HepG2 (cell line): Measurements from ENCODE around the gene EVA1A. TPM values are rescaled to one million over a fixed set of nuclear protein-coding genes. Genes with fewer than 3 reads are reported as not detected.

ENCODE experiments used
- CBFB ChIP-seq: sonication (generic); formaldehyde crosslinking; IDR thresholded peaks from 2 replicates; pipeline ENCODE4 v1.4.0; 2020; ENCODE audit warnings: missing genetic modification reagents
- DZIP1 ChIP-seq: sonication (generic); formaldehyde crosslinking; IDR thresholded peaks from 2 replicates; pipeline ENCODE4 v1.5.0; 2020; ENCODE audit warnings: mild to moderate bottlenecking, missing genetic modification reagents
- FOXM1 ChIP-seq: sonication (generic); formaldehyde crosslinking; IDR thresholded peaks from 2 replicates; pipeline ENCODE4 v1.5.0; 2020; ENCODE audit warnings: missing genetic modification reagents
- IKZF5 ChIP-seq: IDR thresholded peaks from 2 replicates; pipeline ENCODE4 v1.6.1; 2018; ENCODE audit warnings: missing genetic modification reagents, mild to moderate bottlenecking, missing compliant biosample characterization
- JDP2 ChIP-seq: sonication (generic); formaldehyde crosslinking; IDR thresholded peaks from 2 replicates; pipeline ENCODE4 v1.8.1; 2022; ENCODE audit warnings: missing genetic modification reagents, borderline replicate concordance
- MAF1 ChIP-seq: sonication (generic); formaldehyde crosslinking; IDR thresholded peaks from 2 replicates; pipeline ENCODE4 v1.5.0; 2020; ENCODE audit warnings: missing genetic modification reagents, borderline replicate concordance
- NCOR1 ChIP-seq: fragments of 200-600 bp; sonication (generic); IDR thresholded peaks from 2 replicates; pipeline ENCODE4 v1.7.0; 2017; ENCODE audit warnings: antibody characterized with exemption, low read length, borderline replicate concordance
- PCBP2 ChIP-seq: fragments of 200-400 bp; formaldehyde crosslinking; optimal IDR thresholded peaks from 2 replicates; pipeline ENCODE3; 2018; ENCODE audit warnings: low read length, low read depth; ENCODE audit not compliant: poor library complexity, severe bottlenecking
- SAFB2 ChIP-seq: sonication (generic); formaldehyde crosslinking; IDR thresholded peaks from 2 replicates; pipeline ENCODE4 v1.5.1; 2020; ENCODE audit warnings: missing genetic modification reagents, low read depth, mild to moderate bottlenecking, borderline replicate concordance
- TGIF2 ChIP-seq: IDR thresholded peaks from 2 replicates; pipeline ENCODE4 v1.6.1; 2016; ENCODE audit warnings: control low read depth, missing compliant biosample characterization
- TOE1 ChIP-seq: sonication (generic); formaldehyde crosslinking; IDR thresholded peaks from 2 replicates; pipeline ENCODE4 v1.4.0; 2020; ENCODE audit warnings: mild to moderate bottlenecking, missing genetic modification reagents
- ZBTB33 ChIP-seq: sonication (generic); formaldehyde crosslinking; IDR thresholded peaks from 2 replicates; pipeline ENCODE4 v1.4.0; 2020; ENCODE audit warnings: missing genetic modification reagents
- ZNF142 ChIP-seq: sonication (generic); formaldehyde crosslinking; IDR thresholded peaks from 2 replicates; pipeline ENCODE4 v1.4.0; 2020; ENCODE audit warnings: missing genetic modification reagents
- ZNF292 ChIP-seq: sonication (generic); formaldehyde crosslinking; IDR thresholded peaks from 2 replicates; pipeline ENCODE4 v1.8.1; 2022; ENCODE audit warnings: mild to moderate bottlenecking, low read depth, missing genetic modification reagents, borderline replicate concordance
- ZNF468 ChIP-seq: sonication (generic); formaldehyde crosslinking; IDR thresholded peaks from 2 replicates; pipeline ENCODE4 v1.8.0; 2022; ENCODE audit warnings: mild to moderate bottlenecking, moderate library complexity, missing genetic modification reagents
- ZNF670 ChIP-seq: sonication (generic); formaldehyde crosslinking; IDR thresholded peaks from 2 replicates; pipeline ENCODE4 v1.8.0; 2022; ENCODE audit warnings: mild to moderate bottlenecking, missing genetic modification reagents, borderline replicate concordance
- polyA plus RNA-seq, 8 experiments: library from polyadenylated mRNA; depleted of rRNA in 3 of 8; stranded (reverse) in 7 of 8; unstranded in 1 of 8; fragments of >200 nt; fragmentation: Illumina TruSeq in 4 of 8; extraction: Trizol in 4 of 8; gene quantifications; 2 replicates each; pipeline versions ENCODE4 v1.2.1 to v1.2.3, GENCODE V29; 2011 to 2016; ENCODE audit warnings: low read depth in 4 of 8, missing spikeins in 1 of 8, mixed read lengths in 1 of 8; ENCODE audit not compliant: insufficient read depth in 1 of 8
- total RNA-seq, 5 experiments: library from RNA; depleted of rRNA; stranded (reverse); fragments of >200 nt; fragmentation: Illumina TruSeq; extraction: Trizol; gene quantifications; 2 replicates each; pipeline ENCODE4 v1.2.3, GENCODE V29; 2016; ENCODE audit warnings: low read depth in 1 of 5

Gene EVA1A
- total and polyA plus RNA-seq, 2 of the 13 experiments (the other 11 are each of a cell fraction or from before 2014, with no cell fraction given): 57.5 to 57.8 TPM

GRCh38 chr2:75523313-75524275 lies 37.1 kb downstream of the EVA1A start (continued):
- TF ChIP-seq TOE1 (no peak; the same call in 1 of the 2 replicates), SAFB2 (CRISPR knock-in tag) (no peak; the same call in 1 of the 2 replicates), IKZF5 (CRISPR knock-in tag) (peak; percentile 70), MAF1 (CRISPR knock-in tag) (no peak), ZNF468 (CRISPR knock-in tag) (no peak), TGIF2 (CRISPR knock-in tag) (no peak), ZNF292 (no peak), DZIP1 (CRISPR knock-in tag) (no peak), FOXM1 (CRISPR knock-in tag) (no peak), CBFB (CRISPR knock-in tag) (peak; percentile 100), ZNF142 (CRISPR knock-in tag) (peak; percentile 51; the same call in 1 of the 2 replicates), PCBP2 (no peak), ZNF670 (peak; percentile 78; the same call in 1 of the 2 replicates), NCOR1 (peak; percentile 67), ZBTB33 (CRISPR knock-in tag) (no peak), JDP2 (CRISPR knock-in tag) (no peak)
